Muscle layer of colon (tissue), 2 donors: ENCODE results near the gene DNAJC10.

Experiments used
- H3K27ac ChIP-seq: one replicate; pipeline ENCODE4 v1.7.0; 2013; ENCODE audit warnings: low read depth, mild to moderate bottlenecking, low read length, moderate library complexity
- H3K27me3 ChIP-seq, 2 donors: one replicate each; pipeline ENCODE4 v1.7.0; 2013; ENCODE audit warnings: low read length in 2 of 2, mild to moderate bottlenecking in 2 of 2; ENCODE audit not compliant: insufficient read depth in 2 of 2, control insufficient read depth in 1 of 2
- H3K36me3 ChIP-seq: one replicate; pipeline ENCODE4 v1.7.0; 2013; ENCODE audit warnings: mild to moderate bottlenecking, low read length; ENCODE audit not compliant: insufficient read depth
- H3K4me1 ChIP-seq: one replicate; pipeline ENCODE4 v1.7.0; 2013; ENCODE audit warnings: mild to moderate bottlenecking, low read length; ENCODE audit not compliant: insufficient read depth
- H3K4me3 ChIP-seq, 2 donors: one replicate each; pipeline ENCODE4 v1.7.0; 2013; ENCODE audit warnings: low read length in 2 of 2, low read depth in 1 of 2, mild to moderate bottlenecking in 1 of 2, moderate library complexity in 1 of 2
- H3K9ac ChIP-seq: one replicate; pipeline ENCODE4 v1.7.0; 2013; ENCODE audit warnings: low read length
- H3K9me3 ChIP-seq: one replicate; pipeline ENCODE4 v1.7.0; 2013; ENCODE audit warnings: mild to moderate bottlenecking, low read length
- donor health status: abdominal sarcoma.
- donor health status: Adenocarcinoma of cecum.

Gene DNAJC10

GRCh38 chr2:182798736-182799135 lies 82.7 kb downstream of the DNAJC10 start:
- no peak overlapping the region for H3K4me3 ChIP-seq
- no peaks in the 10 kb centered on the region for H3K27me3 ChIP-seq
- H3K27ac ChIP-seq = no peak overlapping the region
- H3K9ac ChIP-seq = no peak overlapping the region
- no peaks in the 10 kb centered on the region for H3K36me3 ChIP-seq
- H3K9me3 ChIP-seq = no peaks in the 10 kb centered on the region
- H3K4me1 ChIP-seq = no peaks in the 10 kb centered on the region

GRCh38 chr2:182804128-182804527 lies 88.1 kb downstream of the DNAJC10 start:
- Histone ChIP-seq H3K27me3 (no peaks in the 10 kb centered on the region), H3K4me1 (no peaks in the 10 kb centered on the region), H3K9ac (no peak overlapping the region), H3K36me3 (no peaks in the 10 kb centered on the region), H3K9me3 (no peaks in the 10 kb centered on the region), H3K27ac (no peak overlapping the region), H3K4me3 (no peak overlapping the region)

- Histone ChIP-seq H3K36me3 (no peaks in the 10 kb centered on the region), H3K27me3 (no peaks in the 10 kb centered on the region), H3K4me1 (no peaks in the 10 kb centered on the region), H3K27ac (no peak overlapping the region), H3K9ac (no peak overlapping the region), H3K9me3 (no peaks in the 10 kb centered on the region), H3K4me3 (no peak overlapping the region)
Observed at GRCh38 chr2:182807319-182807718, 91.3 kb downstream of the DNAJC10 start.

GRCh38 chr2:182810087-182810486 lies 94.0 kb downstream of the DNAJC10 start:
- Histone ChIP-seq H3K4me1 (no peaks in the 10 kb centered on the region), H3K36me3 (no peaks in the 10 kb centered on the region), H3K27ac (no peak overlapping the region), H3K9me3 (no peaks in the 10 kb centered on the region), H3K4me3 (no peak overlapping the region), H3K27me3 (no peaks in the 10 kb centered on the region), H3K9ac (no peak overlapping the region)

- H3K9me3 ChIP-seq = no peaks in the 10 kb centered on the region
- no peak overlapping the region for H3K9ac ChIP-seq
- no peak overlapping the region for H3K27ac ChIP-seq
- H3K27me3 ChIP-seq = no peaks in the 10 kb centered on the region
- no peak overlapping the region for H3K4me3 ChIP-seq
- H3K36me3 ChIP-seq = no peaks in the 10 kb centered on the region
- peaks cover 10% of the 10 kb centered on the region for H3K4me1 ChIP-seq
Observed at GRCh38 chr2:182814380-182814779, 98.3 kb downstream of the DNAJC10 start.

- Histone ChIP-seq H3K4me3 (no peak overlapping the region), H3K4me1 (peaks cover 10% of the 10 kb centered on the region), H3K9ac (no peak overlapping the region), H3K9me3 (no peaks in the 10 kb centered on the region), H3K27me3 (no peaks in the 10 kb centered on the region), H3K27ac (no peak overlapping the region), H3K36me3 (no peaks in the 10 kb centered on the region)
Observed at GRCh38 chr2:182814804-182815203, 98.7 kb downstream of the DNAJC10 start.

- Histone ChIP-seq H3K9ac (no peak overlapping the region), H3K36me3 (no peaks in the 10 kb centered on the region), H3K27ac (no peak overlapping the region), H3K4me3 (no peak overlapping the region), H3K4me1 (peaks cover 10% of the 10 kb centered on the region), H3K27me3 (no peaks in the 10 kb centered on the region), H3K9me3 (no peaks in the 10 kb centered on the region)
Observed at GRCh38 chr2:182816866-182817265, 100.8 kb downstream of the DNAJC10 start.

GRCh38 chr2:182817558-182817957 lies 101.5 kb downstream of the DNAJC10 start:
- Histone ChIP-seq H3K4me3 (no peak overlapping the region), H3K27ac (no peak overlapping the region), H3K4me1 (peaks cover 10% of the 10 kb centered on the region), H3K27me3 (no peaks in the 10 kb centered on the region), H3K9ac (no peak overlapping the region), H3K36me3 (no peaks in the 10 kb centered on the region), H3K9me3 (no peaks in the 10 kb centered on the region)

GRCh38 chr2:182818501-182818900 lies 102.4 kb downstream of the DNAJC10 start:
- no peak overlapping the region for H3K9ac ChIP-seq
- H3K4me1 ChIP-seq = peaks cover 10% of the 10 kb centered on the region
- no peak overlapping the region for H3K4me3 ChIP-seq
- no peaks in the 10 kb centered on the region for H3K27me3 ChIP-seq
- no peak overlapping the region for H3K27ac ChIP-seq
- H3K36me3 ChIP-seq = no peaks in the 10 kb centered on the region
- H3K9me3 ChIP-seq = no peaks in the 10 kb centered on the region

- Histone ChIP-seq H3K4me1 (peaks cover 10% of the 10 kb centered on the region), H3K36me3 (no peaks in the 10 kb centered on the region), H3K9me3 (no peaks in the 10 kb centered on the region), H3K27ac (no peak overlapping the region), H3K9ac (no peak overlapping the region), H3K4me3 (no peak overlapping the region), H3K27me3 (no peaks in the 10 kb centered on the region)
Observed at GRCh38 chr2:182818925-182819324, 102.9 kb downstream of the DNAJC10 start.

- Histone ChIP-seq H3K27ac (no peak overlapping the region), H3K36me3 (no peaks in the 10 kb centered on the region), H3K9ac (no peak overlapping the region), H3K4me3 (no peak overlapping the region), H3K4me1 (peaks cover 10% of the 10 kb centered on the region), H3K9me3 (no peaks in the 10 kb centered on the region), H3K27me3 (no peaks in the 10 kb centered on the region)
Observed at GRCh38 chr2:182819412-182819811, 103.4 kb downstream of the DNAJC10 start.

- Histone ChIP-seq H3K4me3 (no peak overlapping the region), H3K9ac (no peak overlapping the region), H3K36me3 (no peaks in the 10 kb centered on the region), H3K27me3 (no peaks in the 10 kb centered on the region), H3K4me1 (peaks cover 16% of the 10 kb centered on the region), H3K9me3 (no peaks in the 10 kb centered on the region), H3K27ac (no peak overlapping the region)
Observed at GRCh38 chr2:182821182-182821581, 105.1 kb downstream of the DNAJC10 start.
